OCI-LY1 (cell line): ENCODE data around the gene PIGU.

Experiments used
- H2AFZ ChIP-seq: fragments of 200-600 bp; sonication (generic), shearing (Covaris generic); 2 replicates; pipeline ENCODE4 v1.6.0; 2014; ENCODE audit warnings: antibody characterized with exemption, mild to moderate bottlenecking, low read length
- H3F3A ChIP-seq: fragments of 200-600 bp; sonication (generic), shearing (Covaris generic); 2 replicates; pipeline ENCODE4 v1.6.0; 2014; ENCODE audit warnings: mild to moderate bottlenecking, antibody characterized with exemption, low read length, moderate library complexity; ENCODE audit not compliant: insufficient read depth
- H3K27ac ChIP-seq: fragments of 200-600 bp; sonication (generic); 2 replicates; pipeline ENCODE4 v1.5.1; 2014; ENCODE audit warnings: low read length, mixed run types, mild to moderate bottlenecking, low read depth; ENCODE audit not compliant: poor library complexity, severe bottlenecking
- H3K27me3 ChIP-seq: fragments of 200-600 bp; sonication (generic); 2 replicates; pipeline ENCODE4 v1.6.0; 2014; ENCODE audit warnings: antibody characterized with exemption, mild to moderate bottlenecking, low read length, moderate library complexity; ENCODE audit not compliant: insufficient read depth
- H3K36me3 ChIP-seq: fragments of 200-600 bp; sonication (generic); 2 replicates; pipeline ENCODE4 v1.6.1; 2014; ENCODE audit warnings: mild to moderate bottlenecking, antibody characterized with exemption, low read length, moderate library complexity, mixed read lengths; ENCODE audit not compliant: insufficient read depth
- H3K4me1 ChIP-seq: fragments of 200-600 bp; sonication (generic); 2 replicates; pipeline ENCODE4 v1.5.1; 2014; ENCODE audit warnings: mild to moderate bottlenecking, low read length, moderate library complexity; ENCODE audit not compliant: insufficient read depth, severe bottlenecking
- H3K4me2 ChIP-seq: fragments of 200-600 bp; sonication (generic), shearing (Covaris generic); 2 replicates; pipeline ENCODE4 v1.6.1; 2014; ENCODE audit warnings: low read length
- H3K4me3 ChIP-seq: fragments of 200-600 bp; sonication (generic); 2 replicates; pipeline ENCODE4 v1.5.1; 2014; ENCODE audit warnings: low read length, low read depth, mild to moderate bottlenecking, mixed read lengths; ENCODE audit not compliant: poor library complexity, severe bottlenecking
- H3K79me2 ChIP-seq: fragments of 200-600 bp; shearing (Covaris generic); 2 replicates; pipeline ENCODE4 v1.6.1; 2016; ENCODE audit warnings: mixed run types, low read length, mixed read lengths; ENCODE audit not compliant: insufficient read depth
- H3K9ac ChIP-seq: fragments of 200-600 bp; sonication (generic), shearing (Covaris generic); 2 replicates; pipeline ENCODE4 v1.6.1; 2014; ENCODE audit warnings: mild to moderate bottlenecking, low read length, mixed read lengths
- H3K9me2 ChIP-seq: fragments of 200-600 bp; sonication (generic), shearing (Covaris generic); 2 replicates; pipeline ENCODE4 v1.6.1; 2014; ENCODE audit warnings: low read depth, mild to moderate bottlenecking, low read length, mixed read lengths
- H3K9me3 ChIP-seq: fragments of 200-600 bp; shearing (Covaris generic); 2 replicates; pipeline ENCODE4 v1.6.1; 2014; ENCODE audit warnings: low read length, mixed read lengths
- H4K20me1 ChIP-seq: fragments of 200-600 bp; sonication (generic), shearing (Covaris generic); 2 replicates; pipeline ENCODE4 v1.6.0; 2016; ENCODE audit warnings: mild to moderate bottlenecking, low read length; ENCODE audit not compliant: insufficient read depth
- EZH2 ChIP-seq: fragments of 200-600 bp; sonication (generic), shearing (Covaris generic); IDR thresholded peaks from 2 replicates; pipeline ENCODE4 v1.8.0; 2017; ENCODE audit warnings: borderline replicate concordance, mixed run types, mild to moderate bottlenecking, antibody characterized with exemption, low read length, moderate library complexity, mixed read lengths
- TF ChIP-seq, protein P1 (sequence below): fragments of 200-600 bp; sonication (generic), shearing (Covaris generic); IDR thresholded peaks from 2 replicates; pipeline ENCODE4 v1.5.1; 2017; ENCODE audit warnings: mild to moderate bottlenecking, antibody characterized with exemption, low read length, moderate library complexity, mixed read lengths

PIGU gene

DNA sequence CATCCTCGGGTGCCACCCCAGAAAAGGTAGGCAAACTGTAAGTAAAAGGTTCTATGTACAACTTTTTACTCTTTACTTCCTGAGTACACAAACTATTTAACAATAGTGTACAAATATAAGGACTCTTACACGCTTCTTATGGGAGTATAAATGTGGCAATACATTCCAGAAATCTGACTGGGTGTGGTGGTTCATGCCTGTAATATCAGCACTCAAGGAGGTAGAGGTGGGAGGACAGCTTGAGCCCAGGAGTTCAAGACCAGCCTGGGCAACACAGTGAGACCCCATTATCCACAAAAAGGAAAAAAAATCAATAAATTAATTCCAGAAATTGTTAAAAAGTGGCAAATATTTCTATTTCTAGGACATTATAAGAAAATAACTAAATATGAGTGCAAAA lies 48.9 kb downstream of the PIGU start:
- no peaks in the 10 kb centered on the region for H4K20me1 ChIP-seq
- H3K4me2 ChIP-seq: no peak overlapping the region
- H3K79me2 ChIP-seq: no peaks in the 10 kb centered on the region
- H2AFZ ChIP-seq: no peak overlapping the region
- H3K4me3 ChIP-seq: no peak overlapping the region
- no peaks in the 10 kb centered on the region for H3F3A ChIP-seq
- H3K9me2 ChIP-seq: no peaks in the 10 kb centered on the region
- TF ChIP-seq EZH2: no peak
- TF ChIP-seq, protein P1, sequence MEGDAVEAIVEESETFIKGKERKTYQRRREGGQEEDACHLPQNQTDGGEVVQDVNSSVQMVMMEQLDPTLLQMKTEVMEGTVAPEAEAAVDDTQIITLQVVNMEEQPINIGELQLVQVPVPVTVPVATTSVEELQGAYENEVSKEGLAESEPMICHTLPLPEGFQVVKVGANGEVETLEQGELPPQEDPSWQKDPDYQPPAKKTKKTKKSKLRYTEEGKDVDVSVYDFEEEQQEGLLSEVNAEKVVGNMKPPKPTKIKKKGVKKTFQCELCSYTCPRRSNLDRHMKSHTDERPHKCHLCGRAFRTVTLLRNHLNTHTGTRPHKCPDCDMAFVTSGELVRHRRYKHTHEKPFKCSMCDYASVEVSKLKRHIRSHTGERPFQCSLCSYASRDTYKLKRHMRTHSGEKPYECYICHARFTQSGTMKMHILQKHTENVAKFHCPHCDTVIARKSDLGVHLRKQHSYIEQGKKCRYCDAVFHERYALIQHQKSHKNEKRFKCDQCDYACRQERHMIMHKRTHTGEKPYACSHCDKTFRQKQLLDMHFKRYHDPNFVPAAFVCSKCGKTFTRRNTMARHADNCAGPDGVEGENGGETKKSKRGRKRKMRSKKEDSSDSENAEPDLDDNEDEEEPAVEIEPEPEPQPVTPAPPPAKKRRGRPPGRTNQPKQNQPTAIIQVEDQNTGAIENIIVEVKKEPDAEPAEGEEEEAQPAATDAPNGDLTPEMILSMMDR: no peak
- no peaks in the 10 kb centered on the region for H3K4me1 ChIP-seq
- H3K9me3 ChIP-seq: no peaks in the 10 kb centered on the region
- H3K36me3 ChIP-seq: peaks cover 12% of the 10 kb centered on the region
- no peak overlapping the region for H3K27ac ChIP-seq
- no peaks in the 10 kb centered on the region for H3K27me3 ChIP-seq
- H3K9ac ChIP-seq: no peak overlapping the region

DNA sequence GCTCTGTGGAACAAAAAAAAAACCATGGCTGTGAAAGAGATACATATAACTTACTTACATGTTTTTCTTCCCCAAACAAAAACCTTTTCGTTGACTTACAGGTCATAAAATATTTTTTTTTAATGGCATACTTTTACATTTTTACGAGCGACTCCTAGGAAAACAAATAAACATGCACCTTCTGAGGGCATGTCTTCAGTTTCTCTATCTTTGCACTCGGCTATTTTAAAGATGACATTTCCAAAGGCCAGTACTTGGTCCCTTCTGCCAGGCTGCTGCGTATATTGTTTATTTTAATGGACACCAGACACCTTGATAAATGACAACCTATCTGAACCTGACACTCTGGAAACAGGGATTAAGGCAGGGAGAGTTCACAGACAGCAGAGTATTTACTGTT lies 49.4 kb downstream of the PIGU start:
- no peaks in the 10 kb centered on the region for H3F3A ChIP-seq
- no peaks in the 10 kb centered on the region for H3K4me1 ChIP-seq
- H3K4me3 ChIP-seq: no peak overlapping the region
- H3K9me3 ChIP-seq: no peaks in the 10 kb centered on the region
- no peak overlapping the region for H3K4me2 ChIP-seq
- TF ChIP-seq, protein P1: no peak
- no peak for TF ChIP-seq EZH2
- H2AFZ ChIP-seq: no peak overlapping the region
- H3K79me2 ChIP-seq: no peaks in the 10 kb centered on the region
- H4K20me1 ChIP-seq: no peaks in the 10 kb centered on the region
- H3K36me3 ChIP-seq: peaks cover 6% of the 10 kb centered on the region
- H3K9ac ChIP-seq: no peak overlapping the region
- H3K27me3 ChIP-seq: no peaks in the 10 kb centered on the region
- no peaks in the 10 kb centered on the region for H3K9me2 ChIP-seq
- no peak overlapping the region for H3K27ac ChIP-seq

DNA sequence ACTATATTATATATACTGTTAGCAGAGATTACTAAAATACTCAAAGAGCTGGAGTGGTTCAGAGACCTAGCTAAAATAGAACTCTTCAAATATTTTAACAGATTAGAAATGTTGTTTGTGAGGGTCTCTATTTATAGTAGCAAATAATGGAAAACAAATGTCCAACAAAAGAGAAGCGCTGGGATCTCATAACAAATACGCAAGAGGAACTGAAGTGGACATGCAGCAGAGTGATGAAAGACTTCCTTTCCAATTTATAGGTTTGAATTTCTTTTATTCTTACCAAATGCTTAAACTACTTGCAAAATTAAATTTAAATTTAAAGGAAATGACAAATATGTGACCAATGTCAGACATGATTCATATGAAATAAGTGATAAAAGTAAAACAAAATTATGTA lies 49.9 kb downstream of the PIGU start:
- H2AFZ ChIP-seq: no peak overlapping the region
- H3K27me3 ChIP-seq: no peaks in the 10 kb centered on the region
- no peaks in the 10 kb centered on the region for H3K9me2 ChIP-seq
- H4K20me1 ChIP-seq: no peaks in the 10 kb centered on the region
- H3K79me2 ChIP-seq: no peaks in the 10 kb centered on the region
- no peaks in the 10 kb centered on the region for H3F3A ChIP-seq
- no peaks in the 10 kb centered on the region for H3K9me3 ChIP-seq
- no peak overlapping the region for H3K4me2 ChIP-seq
- H3K4me3 ChIP-seq: no peak overlapping the region
- TF ChIP-seq, protein P1: no peak
- no peak for TF ChIP-seq EZH2
- H3K36me3 ChIP-seq: peaks cover 6% of the 10 kb centered on the region
- H3K4me1 ChIP-seq: no peaks in the 10 kb centered on the region
- H3K9ac ChIP-seq: no peak overlapping the region
- no peak overlapping the region for H3K27ac ChIP-seq
